HG03066 (cell line): ENCODE measurements around the gene GINS3.

ENCODE experiments used
- ATAC-seq: cut with Tn5 transposase; IDR thresholded peaks from one replicate; pipeline ENCODE4 v1.9.1; 2021; ENCODE audit warnings: low read depth; ENCODE audit not compliant: unreplicated experiment

GINS3 gene

DNA sequence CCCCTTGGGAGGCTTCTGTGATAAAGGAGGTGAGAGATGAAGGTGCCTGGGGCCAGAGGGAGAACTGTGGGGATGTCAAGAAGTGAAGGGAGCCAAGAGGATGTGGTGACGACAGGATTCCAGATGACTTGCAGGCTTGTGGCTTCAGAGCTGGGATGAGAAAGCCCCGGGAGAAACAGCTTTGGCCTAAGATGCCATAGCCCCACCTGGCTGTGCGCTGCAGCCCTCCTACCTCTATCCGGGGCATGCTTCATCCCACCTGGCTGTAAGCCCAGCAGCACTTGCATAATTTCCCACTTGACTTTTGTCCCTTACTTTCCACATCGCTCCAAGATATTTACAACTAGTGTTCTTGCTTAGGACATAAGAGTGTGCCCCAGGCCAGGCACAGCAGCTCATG lies 29.3 kb downstream of the GINS3 start:
- no peak for ATAC-seq

DNA sequence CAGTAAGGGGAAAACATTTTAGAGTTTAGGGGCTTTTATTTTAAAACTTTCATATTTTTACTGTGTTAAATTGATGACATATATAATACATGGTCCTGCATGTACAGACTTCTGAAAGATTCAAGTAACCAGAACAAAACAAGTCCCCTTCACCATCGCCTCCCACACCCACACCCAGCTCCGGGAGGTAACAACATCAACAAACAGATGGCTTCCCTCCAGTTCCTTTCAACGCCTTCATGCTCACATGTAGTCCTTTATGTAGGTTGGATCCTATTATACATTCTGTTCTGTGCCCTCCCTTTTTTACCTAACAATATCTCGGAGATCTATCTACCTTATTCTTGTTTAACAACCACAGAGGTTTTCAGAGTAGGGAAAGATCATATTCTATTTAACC lies 30.5 kb downstream of the GINS3 start:
- ATAC-seq: no peak

- ATAC-seq: no peak
Measured at GRCh38 chr16:58425245-58425644, 33.0 kb downstream of the GINS3 start.

- peak; percentile 86 for ATAC-seq
Measured at GRCh38 chr16:58425756-58426494, 33.7 kb downstream of the GINS3 start.

DNA sequence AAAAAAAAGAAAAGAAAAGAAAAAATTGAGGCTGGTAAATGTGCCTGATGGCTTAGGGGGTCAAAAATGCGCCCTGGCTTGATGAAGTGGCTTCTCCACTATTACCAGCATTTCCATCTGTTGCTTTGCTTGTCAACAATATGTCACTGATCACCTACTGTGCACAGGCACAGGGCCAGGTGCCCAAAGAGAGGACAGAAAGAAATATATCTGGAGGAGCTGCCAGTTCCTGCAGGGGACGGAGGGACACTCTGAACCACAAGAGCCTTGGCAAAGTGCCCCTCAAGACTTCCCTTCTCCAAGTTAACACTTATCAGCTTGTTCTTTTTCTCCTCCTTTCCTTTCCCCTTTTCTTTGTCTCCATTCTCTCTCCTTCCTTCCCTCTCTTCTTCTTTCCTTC lies 34.7 kb downstream of the GINS3 start:
- ATAC-seq: no peak

- no peak for ATAC-seq
Measured at GRCh38 chr16:58428621-58429542, 36.6 kb downstream of the GINS3 start.

- ATAC-seq: no peak
Measured at GRCh38 chr16:58430718-58431117, 38.4 kb downstream of the GINS3 start.

DNA sequence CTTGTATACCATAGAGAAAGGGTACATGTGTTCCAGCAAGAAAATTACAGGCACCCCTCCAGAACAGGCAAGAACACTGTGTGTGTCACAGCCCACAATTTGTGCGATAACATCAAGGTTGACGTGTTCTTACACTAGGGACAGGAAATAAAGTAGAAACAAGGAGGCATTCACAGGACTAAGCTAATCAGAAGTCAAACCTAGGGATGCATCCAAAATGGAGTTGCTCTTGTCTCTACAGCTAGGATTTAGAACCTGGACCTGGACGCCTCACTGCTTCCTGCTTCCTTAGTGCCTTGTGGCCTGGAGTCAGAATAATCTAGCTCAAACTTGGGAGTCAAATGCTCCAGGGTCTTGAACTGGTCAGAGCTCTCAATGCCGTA lies 41.3 kb downstream of the GINS3 start:
- no peak for ATAC-seq

- no peak for ATAC-seq
Measured at GRCh38 chr16:58435779-58436178, 43.5 kb downstream of the GINS3 start.

DNA sequence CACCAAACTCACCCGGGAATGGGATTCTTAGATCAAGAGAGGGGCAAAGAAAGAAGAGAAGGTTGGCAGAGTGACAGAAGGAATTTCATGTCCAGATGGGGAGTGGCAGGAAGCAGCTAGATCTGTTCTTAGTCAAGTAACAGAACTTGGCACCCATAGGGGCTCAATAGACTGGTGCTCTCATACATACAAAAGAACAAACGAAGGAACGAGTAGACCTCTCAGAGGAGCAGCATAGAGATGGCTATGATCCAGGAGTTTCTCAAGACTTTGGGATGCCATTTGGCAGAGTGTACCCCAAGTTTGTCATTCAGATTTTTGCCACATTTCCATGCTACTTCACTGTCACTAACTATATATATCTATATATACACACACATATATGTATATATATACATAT lies 47.9 kb downstream of the GINS3 start:
- no peak for ATAC-seq

- no peak for ATAC-seq
Measured at GRCh38 chr16:58442547-58442946, 50.3 kb downstream of the GINS3 start.

- no peak for ATAC-seq
Measured at GRCh38 chr16:58443783-58444182, 51.5 kb downstream of the GINS3 start.

DNA sequence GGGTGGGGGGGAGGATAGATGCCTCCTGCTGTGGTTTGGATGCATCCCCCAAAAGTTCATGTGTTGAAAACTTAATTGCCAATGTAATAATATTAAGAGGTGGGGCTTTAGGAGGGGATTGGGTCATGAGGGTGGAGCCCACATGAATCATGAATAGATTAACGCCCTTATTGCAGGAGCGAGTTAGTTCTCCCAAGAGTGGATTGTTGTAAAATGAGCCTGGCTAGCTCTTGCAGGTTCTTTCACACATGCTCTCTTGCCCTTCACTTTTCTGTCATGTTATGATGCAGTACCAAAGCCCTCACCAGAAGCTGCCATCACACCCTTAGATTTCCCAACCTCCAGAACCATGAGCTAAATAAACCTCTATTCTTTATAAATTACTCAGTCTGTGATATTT lies 52.0 kb downstream of the GINS3 start:
- ATAC-seq: no peak

DNA sequence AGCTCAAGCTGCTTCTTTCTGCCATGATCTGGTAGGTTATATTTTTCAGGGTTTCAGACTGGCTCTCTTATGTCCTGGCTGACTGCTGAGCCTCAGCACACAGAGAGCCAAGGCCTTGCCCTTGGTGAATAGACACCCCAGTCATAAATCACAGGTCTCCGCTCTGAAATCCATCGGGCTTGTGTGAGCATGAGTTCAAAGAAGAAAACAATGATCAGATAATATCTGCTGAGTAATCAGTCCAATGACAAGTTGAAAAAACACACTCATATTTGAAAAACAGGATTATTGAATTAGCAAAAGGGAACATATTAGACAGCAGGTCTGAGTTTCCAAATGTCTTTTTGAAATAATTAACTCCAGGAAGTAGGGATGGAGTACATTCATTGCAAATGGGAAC lies 56.6 kb downstream of the GINS3 start:
- ATAC-seq: no peak

- ATAC-seq: no peak
Measured at GRCh38 chr16:58449306-58449705, 57.0 kb downstream of the GINS3 start.

DNA sequence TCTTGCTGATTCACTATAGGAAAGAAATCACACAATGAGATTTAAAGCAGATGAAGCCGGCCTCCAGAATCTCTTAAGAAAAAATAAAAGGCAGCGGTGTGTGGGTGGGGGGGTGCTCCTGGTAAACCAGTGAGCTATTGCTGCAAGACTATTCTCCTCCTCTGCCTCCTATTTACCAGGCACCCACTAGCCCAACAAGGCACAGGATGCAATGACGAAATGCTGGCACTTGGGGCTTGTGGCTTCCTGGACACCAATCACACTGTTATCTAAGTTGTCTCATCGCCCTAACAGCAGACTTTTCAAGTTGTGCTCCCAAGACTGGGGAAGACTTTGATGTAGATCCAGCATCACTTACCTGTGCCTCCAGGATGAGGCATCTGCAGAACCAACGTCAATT lies 57.5 kb downstream of the GINS3 start:
- ATAC-seq: no peak

DNA sequence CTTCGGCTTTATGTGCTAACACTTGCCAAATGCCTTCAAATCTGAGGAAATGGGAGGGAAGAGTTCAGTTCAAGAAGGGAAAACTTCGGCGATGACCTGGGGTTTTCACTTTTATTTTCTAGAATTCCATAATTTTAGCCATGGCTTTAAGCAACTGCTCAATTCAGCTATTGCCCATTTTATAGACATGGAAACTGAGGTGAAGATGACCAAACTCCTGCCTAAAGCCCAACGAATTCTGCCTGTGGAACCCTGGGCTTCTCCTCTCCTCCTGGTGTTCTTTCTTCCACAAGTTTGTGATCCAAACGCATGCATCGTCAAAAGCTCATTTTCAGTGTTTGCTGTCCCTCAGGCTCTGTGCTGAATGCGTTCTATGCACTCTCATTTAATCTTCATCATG lies 58.3 kb downstream of the GINS3 start:
- no peak for ATAC-seq

DNA sequence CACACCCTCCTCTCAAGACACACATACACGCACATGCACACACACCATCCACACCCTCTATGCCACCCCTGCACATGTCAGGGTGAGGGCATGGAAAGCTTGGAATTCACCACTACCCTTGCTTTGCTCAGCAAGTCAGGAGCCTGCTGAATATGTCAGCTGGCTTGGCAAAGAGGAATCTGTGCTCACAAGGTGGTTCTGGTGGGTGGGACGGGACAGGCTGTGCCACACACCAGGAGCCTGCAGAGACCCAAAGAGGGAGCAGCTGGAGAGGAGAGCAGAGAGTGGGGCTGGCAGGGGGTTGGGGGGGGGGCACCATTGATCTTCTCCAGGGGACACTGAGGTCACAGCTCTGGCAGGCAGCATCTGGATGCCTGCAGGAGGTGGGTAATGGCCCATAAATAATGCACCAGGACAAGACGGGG lies 59.0 kb downstream of the GINS3 start:
- no peak for ATAC-seq

GRCh38 chr16:58451945-58452401 lies 59.7 kb downstream of the GINS3 start:
- no peak for ATAC-seq

DNA sequence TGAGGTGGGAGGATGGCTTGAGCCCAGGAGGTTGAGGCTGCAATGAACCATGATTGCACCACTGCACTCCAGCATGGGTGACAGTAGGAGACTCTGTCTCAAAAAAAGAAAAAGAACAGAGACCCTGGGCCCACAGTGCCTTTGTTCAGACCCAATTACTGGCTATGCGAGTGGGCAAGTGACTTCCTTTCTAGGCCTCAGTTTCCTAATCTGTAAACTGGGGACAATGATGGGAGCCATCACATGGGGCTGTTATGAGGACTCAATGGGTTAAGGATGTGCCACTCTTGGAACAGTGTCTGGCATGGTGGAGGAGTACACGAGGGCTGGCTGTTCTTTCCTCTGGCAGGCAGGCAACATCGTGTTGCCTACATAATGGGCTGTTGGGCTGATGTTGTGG lies 60.4 kb downstream of the GINS3 start:
- no peak for ATAC-seq

DNA sequence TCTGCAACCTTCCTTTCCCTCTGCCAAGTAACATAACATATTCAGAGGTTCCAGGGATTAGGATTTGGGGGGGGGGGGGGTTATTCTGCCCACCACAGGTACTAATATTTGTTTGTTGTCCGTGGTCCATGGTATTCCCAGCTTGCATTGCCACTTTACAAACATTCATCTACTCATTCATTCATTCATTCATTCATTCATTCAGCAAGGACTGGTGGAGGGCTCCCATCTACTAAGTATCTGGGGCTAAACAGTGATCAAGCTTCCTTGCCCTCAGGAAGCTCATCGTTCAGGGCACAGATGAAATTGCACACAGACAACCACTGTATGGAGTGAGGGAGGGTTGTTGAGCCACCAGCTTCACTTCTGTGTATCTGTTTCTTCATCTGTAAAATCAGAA lies 61.9 kb downstream of the GINS3 start:
- no peak for ATAC-seq

- ATAC-seq: no peak
Measured at GRCh38 chr16:58454856-58455255, 62.6 kb downstream of the GINS3 start.
